HG02943 (cell line): Measurements from ENCODE around the gene TMEM109.
A peak's percentile ranks its signal among the peaks of the same experiment; 100 is the strongest.
"Not testable (repeated sequence)": the region's sequence is repeated elsewhere in the genome, so short reads cannot be mapped to it uniquely, and the experiment has no call there.

ENCODE experiments used
- ATAC-seq: cut with Tn5 transposase; IDR thresholded peaks from one replicate; pipeline ENCODE4 v1.9.1; 2021; ENCODE audit warnings: mild to moderate bottlenecking, low read depth, moderate library complexity; ENCODE audit not compliant: unreplicated experiment

Gene TMEM109

GRCh38 chr11:60909680-60910280, 4.2 kb upstream of the TMEM109 start:
- ATAC-seq: not testable (repeated sequence)

GRCh38 chr11:60910281-60910687, 3.7 kb upstream of the TMEM109 start:
- peak; percentile 40 for ATAC-seq

GRCh38 chr11:60910711-60911380, 3.1 kb upstream of the TMEM109 start:
- ATAC-seq: no peak

GRCh38 chr11:60912223-60912850, 1.6 kb upstream of the TMEM109 start:
- no peak for ATAC-seq

- no peak for ATAC-seq
These were observed 968 bp upstream of the TMEM109 start for GRCh38 chr11:60912851-60913528.

- no peak for ATAC-seq
These were observed 782 bp downstream of the TMEM109 start for GRCh38 chr11:60914633-60915247.

GRCh38 chr11:60915248-60915914, 1.4 kb downstream of the TMEM109 start:
- peak; percentile 41 for ATAC-seq

- no peak for ATAC-seq
These were observed 2.8 kb downstream of the TMEM109 start for GRCh38 chr11:60916669-60917206.

- ATAC-seq: no peak
These were observed 3.3 kb downstream of the TMEM109 start for GRCh38 chr11:60917267-60917666.

- ATAC-seq: no peak
These were observed 4.4 kb downstream of the TMEM109 start for GRCh38 chr11:60918251-60918938.

- ATAC-seq: no peak
These were observed 4.9 kb downstream of the TMEM109 start for GRCh38 chr11:60918939-60919265.

- ATAC-seq: no peak
These were observed 5.4 kb downstream of the TMEM109 start for GRCh38 chr11:60919320-60919719.

- ATAC-seq: no peak
These were observed 6.0 kb downstream of the TMEM109 start for GRCh38 chr11:60919956-60920355.

GRCh38 chr11:60921259-60921658, 7.3 kb downstream of the TMEM109 start:
- ATAC-seq: no peak

GRCh38 chr11:60921777-60922335, 7.9 kb downstream of the TMEM109 start:
- ATAC-seq: no peak

GRCh38 chr11:60922906-60923305, 8.9 kb downstream of the TMEM109 start:
- ATAC-seq: no peak

GRCh38 chr11:60923326-60923725, 9.4 kb downstream of the TMEM109 start:
- no peak for ATAC-seq

GRCh38 chr11:60923800-60924109, 9.8 kb downstream of the TMEM109 start:
- no peak for ATAC-seq

GRCh38 chr11:60924110-60924905, 10.3 kb downstream of the TMEM109 start, which contains the start of gene TMEM132A:
TMEM132A (plus strand) TSS chr11:60924460; CDS start chr11:60924634, 174 bp downstream.
- ATAC-seq: no peak
